ENCODE data around the gene AATK.

DNA sequence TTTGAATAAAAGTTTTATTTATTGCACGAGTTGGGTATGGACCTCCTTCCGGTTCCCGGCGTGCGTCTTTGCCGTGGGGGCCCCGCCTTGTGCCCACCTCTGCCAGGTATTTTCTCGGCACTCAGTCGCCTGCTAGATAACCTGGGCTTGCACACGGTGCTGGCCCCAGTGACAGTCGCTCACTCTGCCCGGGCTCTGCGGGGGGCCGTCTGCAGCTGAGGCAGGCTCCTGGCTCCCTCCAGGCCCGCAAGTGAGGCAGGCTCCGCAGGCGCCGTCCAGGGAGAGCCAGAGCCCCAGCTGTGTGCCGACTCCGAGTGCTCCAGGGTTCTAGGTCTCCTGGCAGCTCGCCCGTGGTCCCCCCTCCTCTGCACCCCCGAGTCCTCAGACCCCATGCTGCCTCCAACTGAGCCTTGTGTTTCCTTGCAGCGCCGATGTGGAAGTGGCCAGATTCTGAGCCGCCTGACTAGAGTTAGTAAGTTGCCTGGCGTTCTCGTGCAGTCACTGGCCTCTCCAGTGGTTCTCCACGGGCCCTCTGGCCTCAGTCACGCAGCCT lies 55.5 kb downstream of the AATK start:
- TF ChIP-seq, protein P1, sequence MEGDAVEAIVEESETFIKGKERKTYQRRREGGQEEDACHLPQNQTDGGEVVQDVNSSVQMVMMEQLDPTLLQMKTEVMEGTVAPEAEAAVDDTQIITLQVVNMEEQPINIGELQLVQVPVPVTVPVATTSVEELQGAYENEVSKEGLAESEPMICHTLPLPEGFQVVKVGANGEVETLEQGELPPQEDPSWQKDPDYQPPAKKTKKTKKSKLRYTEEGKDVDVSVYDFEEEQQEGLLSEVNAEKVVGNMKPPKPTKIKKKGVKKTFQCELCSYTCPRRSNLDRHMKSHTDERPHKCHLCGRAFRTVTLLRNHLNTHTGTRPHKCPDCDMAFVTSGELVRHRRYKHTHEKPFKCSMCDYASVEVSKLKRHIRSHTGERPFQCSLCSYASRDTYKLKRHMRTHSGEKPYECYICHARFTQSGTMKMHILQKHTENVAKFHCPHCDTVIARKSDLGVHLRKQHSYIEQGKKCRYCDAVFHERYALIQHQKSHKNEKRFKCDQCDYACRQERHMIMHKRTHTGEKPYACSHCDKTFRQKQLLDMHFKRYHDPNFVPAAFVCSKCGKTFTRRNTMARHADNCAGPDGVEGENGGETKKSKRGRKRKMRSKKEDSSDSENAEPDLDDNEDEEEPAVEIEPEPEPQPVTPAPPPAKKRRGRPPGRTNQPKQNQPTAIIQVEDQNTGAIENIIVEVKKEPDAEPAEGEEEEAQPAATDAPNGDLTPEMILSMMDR (IDR thresholded peaks at IDR 0.05) = no peak
- TF ChIP-seq POLR2A (IDR thresholded peaks at IDR 0.05) = no peak
